ENCODE data around the gene OR52B6.
"Not testable (repeated sequence)": the region's sequence is repeated elsewhere in the genome, so short reads cannot be mapped to it uniquely, and the experiment has no call there.

OR52B6 gene

DNA sequence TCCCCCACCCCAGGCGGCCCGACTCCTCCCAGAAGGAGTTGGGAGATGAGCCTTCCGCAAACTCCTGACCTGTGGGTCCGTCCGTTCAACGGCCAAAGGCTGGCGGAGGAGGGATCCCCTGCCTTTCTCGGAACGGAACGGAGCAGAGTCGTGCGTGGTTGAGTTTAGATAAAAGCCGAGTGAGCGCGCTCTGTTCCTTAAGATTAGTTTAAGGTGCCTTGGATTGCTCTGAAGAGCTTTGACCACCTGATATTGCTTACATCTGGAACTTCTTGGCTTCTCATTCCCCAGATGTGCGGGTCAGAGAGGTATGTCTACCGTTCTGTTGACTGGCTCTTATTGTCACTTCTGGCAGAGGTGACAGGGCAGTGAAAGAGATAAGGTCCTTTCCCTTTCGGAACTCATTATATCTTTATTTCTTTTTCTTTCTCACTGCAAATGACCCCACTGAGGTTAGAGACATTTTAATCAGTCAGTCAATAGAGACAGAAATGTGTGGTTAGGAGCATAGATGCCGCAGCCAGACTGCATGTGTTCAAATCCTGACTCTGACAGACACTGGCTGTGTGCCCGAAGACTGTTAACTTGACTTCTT is 16.0 kb downstream of the OR52B6 start, which contains the start of gene TRIM6:
Gene TRIM6 (plus strand): TSS at position 31 of the 595 bp plus-strand sequence. CDS start 261 bp downstream, at position 292.
- DNase-seq: no peak

GRCh38 chr11:5597953-5598352 is 17.3 kb downstream of the OR52B6 start:
- DNase-seq: no peak

GRCh38 chr11:5600374-5600851 is 19.7 kb downstream of the OR52B6 start:
- peak; percentile 61 for DNase-seq

GRCh38 chr11:5602791-5603190 is 22.1 kb downstream of the OR52B6 start:
- DNase-seq: not testable (repeated sequence)

DNA sequence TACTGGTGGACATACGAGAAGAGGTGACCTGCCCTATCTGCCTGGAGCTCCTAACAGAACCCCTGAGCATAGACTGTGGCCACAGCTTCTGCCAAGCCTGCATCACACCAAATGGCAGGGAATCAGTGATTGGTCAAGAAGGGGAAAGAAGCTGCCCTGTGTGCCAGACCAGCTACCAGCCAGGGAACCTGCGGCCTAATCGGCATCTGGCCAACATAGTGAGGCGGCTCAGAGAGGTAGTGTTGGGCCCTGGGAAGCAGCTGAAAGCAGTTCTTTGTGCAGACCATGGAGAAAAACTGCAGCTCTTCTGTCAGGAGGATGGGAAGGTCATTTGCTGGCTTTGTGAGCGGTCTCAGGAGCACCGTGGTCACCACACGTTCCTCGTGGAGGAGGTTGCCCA is 22.6 kb downstream of the OR52B6 start:
- DNase-seq: no peak

- DNase-seq: no peak
These were observed 24.2 kb downstream of the OR52B6 start for GRCh38 chr11:5604896-5605295.

GRCh38 chr11:5605849-5606248 is 25.2 kb downstream of the OR52B6 start:
- no peak for DNase-seq

DNA sequence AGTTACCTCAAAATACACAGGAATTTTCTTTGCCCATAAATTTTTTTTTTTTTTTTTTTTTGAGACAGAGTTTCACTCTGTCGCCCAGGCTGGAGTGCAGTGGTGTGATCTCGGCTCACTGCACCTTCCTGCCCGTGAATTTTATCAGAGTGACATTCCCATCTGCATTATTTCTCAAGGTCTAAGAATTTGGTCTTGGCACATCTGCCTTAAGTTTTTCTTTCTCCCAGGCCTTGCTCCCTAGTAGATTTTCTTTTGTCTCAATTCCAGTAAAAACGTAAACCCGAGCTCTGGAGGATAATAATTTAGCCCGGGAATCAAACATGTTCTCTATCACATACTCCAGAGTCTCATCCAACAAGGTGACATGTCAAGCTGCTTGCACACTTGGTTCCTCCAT is 28.1 kb downstream of the OR52B6 start:
- DNase-seq: no peak

GRCh38 chr11:5610446-5610845 is 29.8 kb downstream of the OR52B6 start:
- DNase-seq: no peak

DNA sequence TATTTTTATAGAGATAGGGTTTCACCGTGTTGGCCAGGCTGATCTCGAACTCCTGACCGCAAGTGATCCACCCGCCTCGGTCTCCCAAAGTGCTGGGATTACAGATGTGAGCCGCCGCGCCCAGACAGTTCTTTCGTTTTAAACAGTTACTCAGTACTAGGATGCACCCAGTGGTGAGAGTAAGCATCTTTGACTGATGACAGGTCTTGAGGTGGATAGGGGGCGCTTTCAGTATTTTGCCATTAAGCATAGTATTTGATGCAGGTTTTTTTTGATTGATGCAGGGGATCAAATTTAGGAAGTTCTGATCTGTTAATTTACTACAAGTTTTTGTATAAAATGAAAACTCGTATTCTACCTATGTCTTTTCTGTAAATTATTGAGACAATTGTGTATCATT is 30.9 kb downstream of the OR52B6 start:
- DNase-seq: peak; percentile 11

GRCh38 chr11:5618807-5619206 is 38.1 kb downstream of the OR52B6 start:
- DNase-seq: no peak

- DNase-seq: no peak
These were observed 40.2 kb downstream of the OR52B6 start for GRCh38 chr11:5620651-5621521.

DNA sequence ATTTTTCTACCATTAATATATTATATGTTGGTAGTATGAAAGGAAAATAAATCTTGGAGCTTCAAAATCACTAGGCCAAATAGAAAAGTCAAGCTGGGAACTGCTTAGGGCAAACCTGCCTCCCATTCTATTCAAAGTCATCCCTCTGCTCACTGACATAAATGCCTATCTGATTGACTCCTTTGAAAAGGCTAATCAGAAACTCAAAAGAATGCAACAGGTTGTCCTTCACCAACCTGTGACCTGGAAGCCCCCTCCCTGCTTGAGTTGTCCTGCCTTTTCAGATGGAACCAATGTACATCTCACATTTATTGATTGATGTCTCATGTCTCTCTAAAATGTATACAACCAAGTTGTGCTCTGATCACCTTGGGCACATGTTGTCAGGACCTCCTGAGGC is 40.9 kb downstream of the OR52B6 start:
- DNase-seq: no peak

GRCh38 chr11:5622802-5623201 is 42.1 kb downstream of the OR52B6 start:
- DNase-seq: no peak

- peak; percentile 80 for DNase-seq
These were observed 44.0 kb downstream of the OR52B6 start, which contains the start of gene TRIM34 for GRCh38 chr11:5624489-5625279. Gene TRIM34, plus strand, starts transcription at chr11:5625001. Its CDS starts 7,331 bp downstream, at chr11:5632332.

DNA sequence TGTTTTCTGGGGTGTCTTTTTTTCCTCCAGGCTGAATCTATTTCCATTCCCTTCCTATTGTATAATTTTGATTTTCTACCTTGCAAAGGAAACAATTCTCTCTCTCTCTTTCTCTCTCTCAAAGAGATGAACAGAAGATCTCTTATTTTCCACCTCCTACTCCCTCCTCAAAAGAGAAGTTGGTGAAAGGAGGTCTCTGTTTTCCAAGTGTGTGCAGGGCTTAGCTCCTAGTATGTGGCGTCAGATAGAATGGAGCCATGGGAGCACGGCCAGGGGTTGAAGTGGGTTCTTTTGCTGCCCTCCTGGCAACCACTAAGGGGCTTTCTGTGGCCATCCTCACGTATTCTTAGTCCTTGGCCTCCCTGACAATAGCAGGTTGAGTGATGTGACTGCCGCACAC is 44.6 kb downstream of the OR52B6 start:
- DNase-seq: no peak

DNA sequence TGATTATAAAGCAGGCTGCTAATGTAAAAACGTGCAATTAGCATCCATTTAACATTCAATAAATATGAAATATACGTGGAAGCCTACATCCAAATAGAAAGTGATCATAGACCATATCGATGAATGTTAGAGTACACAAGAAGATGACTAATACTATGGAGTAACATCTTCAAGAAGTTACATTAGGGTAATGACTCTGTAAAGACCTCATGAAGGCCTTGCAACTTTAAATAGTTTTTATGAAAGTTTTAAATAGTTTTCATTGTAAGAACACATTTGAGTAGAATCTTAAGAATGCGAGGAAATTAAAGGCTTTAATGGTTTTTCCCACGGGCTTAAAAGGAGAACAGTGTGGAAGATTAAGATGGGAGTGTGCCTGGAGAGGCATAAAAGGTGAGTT is 45.5 kb downstream of the OR52B6 start:
- DNase-seq: no peak

DNA sequence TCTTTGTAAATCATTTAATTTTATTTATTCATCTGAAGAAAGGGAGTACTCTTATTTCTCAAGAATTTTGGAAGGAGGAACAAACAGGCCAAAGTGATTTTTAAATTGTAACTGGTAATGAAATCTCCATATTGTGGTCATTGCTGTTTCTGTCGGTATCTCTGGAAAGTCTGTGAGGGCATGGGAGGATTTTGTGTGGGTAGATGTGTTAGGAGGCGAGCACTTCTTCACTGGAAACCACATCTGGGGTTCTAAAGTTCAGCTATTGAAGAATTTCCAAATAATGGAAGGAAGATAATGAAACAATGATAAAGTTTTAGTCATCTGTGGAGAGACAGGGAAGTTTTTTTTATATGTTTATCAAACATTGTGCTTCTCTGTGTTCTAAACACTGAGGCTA is 50.7 kb downstream of the OR52B6 start:
- no peak for DNase-seq

Measured in RPMI8226 (cell line).